ENCODE data around the gene KRIT1. TPM values are rescaled to one million over a fixed set of nuclear protein-coding genes. Genes with fewer than 3 reads are reported as not detected.

Gene KRIT1
- total and polyA plus RNA-seq, 2 donors (not counting 1 experiment from before 2014, with no cell fraction given) = 52.3 to 53.0 TPM

GRCh38 chr7:92266415-92267241, 20.9 kb upstream of the KRIT1 start:
- H3K4me2 ChIP-seq (ENCODE audit: extremely low read depth, insufficient read depth, low read length) = no peak overlapping the region
- no peaks in the 10 kb centered on the region for H3K27me3 ChIP-seq (ENCODE audit: control insufficient read depth, insufficient read depth, low read length)
- no peak overlapping the region for H3K9ac ChIP-seq (ENCODE audit: insufficient read depth, low read length)
- no peak overlapping the region for H3K4me3 ChIP-seq (replicated peaks in 1 of 4; ENCODE audit: control extremely low read depth in 1 of 4, insufficient read depth in 1 of 4, low read depth in 3 of 4, low read length in 4 of 4)
- H3K79me2 ChIP-seq (ENCODE audit: control insufficient read depth, insufficient read depth, low read length) = peaks cover 8% of the 10 kb centered on the region
- no peaks in the 10 kb centered on the region for H4K20me1 ChIP-seq (ENCODE audit: control insufficient read depth, extremely low read depth, insufficient read depth, low read length)
- no peak overlapping the region for H2AFZ ChIP-seq (ENCODE audit: low read length)
- H3K9me3 ChIP-seq (ENCODE audit: control insufficient read depth, insufficient read depth, low read depth, low read length) = no peaks in the 10 kb centered on the region
- no peaks in the 10 kb centered on the region for H3K36me3 ChIP-seq (ENCODE audit: control insufficient read depth, insufficient read depth, low read length)
- H3K4me1 ChIP-seq (ENCODE audit: control insufficient read depth, extremely low read depth, insufficient read depth, low read length) = no peaks in the 10 kb centered on the region
- peak in 1 of 2 donors; percentile 17 for DNase-seq (ENCODE audit: low read depth in 2 of 2)
- no peak for TF ChIP-seq CTCF (conservative IDR thresholded peaks at IDR 0.05 in 1 of 2, IDR thresholded peaks at IDR 0.05 in 1 of 2; ENCODE audit: low read depth in 1 of 2, low read length in 2 of 2)
- TF ChIP-seq EZH2 (IDR thresholded peaks at IDR 0.05; ENCODE audit: low read length, missing control alignments) = no peak
- no peak overlapping the region for H3K27ac ChIP-seq (ENCODE audit: insufficient read depth, low read length)

- TF ChIP-seq CTCF (conservative IDR thresholded peaks at IDR 0.05 in 1 of 2, IDR thresholded peaks at IDR 0.05 in 1 of 2; ENCODE audit: low read depth in 1 of 2, low read length in 2 of 2) (no peak), EZH2 (IDR thresholded peaks at IDR 0.05; ENCODE audit: low read length, missing control alignments) (no peak)
- peak; percentile 43 to 63 for DNase-seq (ENCODE audit: low read depth in 2 of 2)
- no peaks in the 10 kb centered on the region for H3K4me1 ChIP-seq (ENCODE audit: control insufficient read depth, extremely low read depth, insufficient read depth, low read length)
- H3K4me3 ChIP-seq (replicated peaks in 1 of 4; ENCODE audit: control extremely low read depth in 1 of 4, insufficient read depth in 1 of 4, low read depth in 3 of 4, low read length in 4 of 4) = no peak overlapping the region
- H3K4me2 ChIP-seq (ENCODE audit: extremely low read depth, insufficient read depth, low read length) = no peak overlapping the region
- H3K9ac ChIP-seq (ENCODE audit: insufficient read depth, low read length) = no peak overlapping the region
- H3K27me3 ChIP-seq (ENCODE audit: control insufficient read depth, insufficient read depth, low read length) = no peaks in the 10 kb centered on the region
- H3K79me2 ChIP-seq (ENCODE audit: control insufficient read depth, insufficient read depth, low read length) = peaks cover 37% of the 10 kb centered on the region
- no peak overlapping the region for H2AFZ ChIP-seq (ENCODE audit: low read length)
- no peaks in the 10 kb centered on the region for H4K20me1 ChIP-seq (ENCODE audit: control insufficient read depth, extremely low read depth, insufficient read depth, low read length)
- H3K36me3 ChIP-seq (ENCODE audit: control insufficient read depth, insufficient read depth, low read length) = no peaks in the 10 kb centered on the region
- no peaks in the 10 kb centered on the region for H3K9me3 ChIP-seq (ENCODE audit: control insufficient read depth, insufficient read depth, low read depth, low read length)
- no peak overlapping the region for H3K27ac ChIP-seq (ENCODE audit: insufficient read depth, low read length)
Observed at GRCh38 chr7:92260248-92260781, 14.6 kb upstream of the KRIT1 start.

GRCh38 chr7:92259610-92260247, 14.0 kb upstream of the KRIT1 start:
- no peaks in the 10 kb centered on the region for H3K4me1 ChIP-seq (ENCODE audit: control insufficient read depth, extremely low read depth, insufficient read depth, low read length)
- H3K27me3 ChIP-seq (ENCODE audit: control insufficient read depth, insufficient read depth, low read length) = no peaks in the 10 kb centered on the region
- no peaks in the 10 kb centered on the region for H4K20me1 ChIP-seq (ENCODE audit: control insufficient read depth, extremely low read depth, insufficient read depth, low read length)
- H3K36me3 ChIP-seq (ENCODE audit: control insufficient read depth, insufficient read depth, low read length) = no peaks in the 10 kb centered on the region
- DNase-seq (ENCODE audit: low read depth in 2 of 2) = no peak
- H2AFZ ChIP-seq (ENCODE audit: low read length) = no peak overlapping the region
- no peak overlapping the region for H3K9ac ChIP-seq (ENCODE audit: insufficient read depth, low read length)
- H3K79me2 ChIP-seq (ENCODE audit: control insufficient read depth, insufficient read depth, low read length) = peaks cover 37% of the 10 kb centered on the region
- TF ChIP-seq EZH2 (IDR thresholded peaks at IDR 0.05; ENCODE audit: low read length, missing control alignments) (no peak), CTCF (conservative IDR thresholded peaks at IDR 0.05 in 1 of 2, IDR thresholded peaks at IDR 0.05 in 1 of 2; ENCODE audit: low read depth in 1 of 2, low read length in 2 of 2) (no peak)
- H3K27ac ChIP-seq (ENCODE audit: insufficient read depth, low read length) = no peak overlapping the region
- no peaks in the 10 kb centered on the region for H3K9me3 ChIP-seq (ENCODE audit: control insufficient read depth, insufficient read depth, low read depth, low read length)
- no peak overlapping the region for H3K4me2 ChIP-seq (ENCODE audit: extremely low read depth, insufficient read depth, low read length)
- H3K4me3 ChIP-seq (replicated peaks in 1 of 4; ENCODE audit: control extremely low read depth in 1 of 4, insufficient read depth in 1 of 4, low read depth in 3 of 4, low read length in 4 of 4) = no peak overlapping the region
